CD14-positive monocyte (primary cell): Measurements from ENCODE around the gene CNTD1. TPM values are rescaled to one million over a fixed set of nuclear protein-coding genes. Genes with fewer than 3 reads are reported as not detected.
A peak's percentile ranks its signal among the peaks of the same experiment; 100 is the strongest.

Source experiments
- DNase-seq, 3 donors: peaks; one replicate each; pipeline ENCODE4 v3.0.0-alpha.2; 2011 to 2022
- H2AFZ ChIP-seq: 2 replicates; pipeline ENCODE4 v1.6.0; 2012; ENCODE audit warnings: mild to moderate bottlenecking, low read depth, low read length, inconsistent platforms; ENCODE audit not compliant: insufficient read depth, poor library complexity, severe bottlenecking
- H3K27ac ChIP-seq, 2 donors: 1 replicate in 1 of 2; 2 replicates in 1 of 2; pipeline ENCODE4 v1.5.1; 2012 to 2013; ENCODE audit warnings: low read length in 2 of 2, control low read depth in 1 of 2, inconsistent platforms in 1 of 2, low read depth in 1 of 2, mild to moderate bottlenecking in 1 of 2
- H3K27me3 ChIP-seq, 2 donors: one replicate each; pipeline versions ENCODE4 v1.6.0 to v1.6.1; 2011 to 2013; ENCODE audit warnings: low read length in 2 of 2; ENCODE audit not compliant: control insufficient read depth in 2 of 2, insufficient read depth in 2 of 2
- H3K36me3 ChIP-seq, 2 donors: replicated peaks in 1 of 2; 1 replicate in 1 of 2; 2 replicates in 1 of 2; pipeline versions ENCODE4 v1.5.1 to v1.6.1; 2012 to 2013; ENCODE audit warnings: low read length in 2 of 2, control low read depth in 1 of 2, inconsistent platforms in 1 of 2, mild to moderate bottlenecking in 1 of 2; ENCODE audit not compliant: insufficient read depth in 2 of 2, control insufficient read depth in 1 of 2
- H3K4me1 ChIP-seq, 2 donors: 1 replicate in 1 of 2; 2 replicates in 1 of 2; pipeline versions ENCODE4 v1.5.1 to v1.6.1; 2012 to 2013; ENCODE audit warnings: low read length in 2 of 2, control low read depth in 1 of 2, inconsistent platforms in 1 of 2, mild to moderate bottlenecking in 1 of 2, moderate library complexity in 1 of 2; ENCODE audit not compliant: insufficient read depth in 2 of 2, control insufficient read depth in 1 of 2
- H3K4me2 ChIP-seq: replicated peaks from 2 replicates; pipeline ENCODE3; 2012; ENCODE audit warnings: low read length, moderate library complexity, mild to moderate bottlenecking; ENCODE audit not compliant: poor library complexity, severe bottlenecking; ENCODE audit errors: extremely low read depth
- H3K4me3 ChIP-seq, 3 experiments: fragments of 200-600 bp in 1 of 3; sonication (generic) in 1 of 3; replicated peaks in 1 of 3; 1 replicate in 2 of 3; 2 replicates in 1 of 3; pipeline ENCODE4 v1.5.1; 2011 to 2013; ENCODE audit warnings: low read length in 3 of 3, mild to moderate bottlenecking in 3 of 3, control low read depth in 2 of 3, low read depth in 2 of 3, inconsistent platforms in 1 of 3, moderate library complexity in 1 of 3
- H3K79me2 ChIP-seq: 2 replicates; pipeline ENCODE4 v1.6.0; 2012; ENCODE audit warnings: mild to moderate bottlenecking, control low read depth, inconsistent platforms, low read length, moderate library complexity; ENCODE audit not compliant: insufficient read depth
- H3K9ac ChIP-seq: 2 replicates; pipeline ENCODE4 v1.6.0; 2017; ENCODE audit warnings: low read length, mild to moderate bottlenecking; ENCODE audit not compliant: insufficient read depth, poor library complexity, severe bottlenecking
- H3K9me3 ChIP-seq, 2 donors: replicated peaks in 1 of 2; 1 replicate in 1 of 2; 2 replicates in 1 of 2; pipeline versions ENCODE4 v1.5.1 to v1.6.1; 2012 to 2013; ENCODE audit warnings: low read length in 2 of 2, control low read depth in 1 of 2; ENCODE audit not compliant: control insufficient read depth in 1 of 2, insufficient read depth in 1 of 2
- H4K20me1 ChIP-seq: 2 replicates; pipeline ENCODE4 v1.6.0; 2012; ENCODE audit warnings: mild to moderate bottlenecking, low read length, control low read depth, moderate library complexity; ENCODE audit not compliant: insufficient read depth
- H3K27ac Mint-ChIP-seq, 7 donors: one replicate each; pipeline ENCODE4 v1.8.0; 2020; ENCODE audit warnings: mild to moderate bottlenecking in 7 of 7, mixed read lengths in 7 of 7, moderate library complexity in 6 of 7, inconsistent platforms in 2 of 7
- H3K27me3 Mint-ChIP-seq, 3 donors: one replicate each; pipeline ENCODE4 v1.8.0; 2021 to 2022; ENCODE audit warnings: low read depth in 3 of 3, mild to moderate bottlenecking in 3 of 3, mixed read lengths in 3 of 3, moderate library complexity in 3 of 3, inconsistent platforms in 1 of 3
- H3K36me3 Mint-ChIP-seq, 2 donors: one replicate each; pipeline ENCODE4 v1.8.0; 2020; ENCODE audit warnings: mixed read lengths in 2 of 2, inconsistent platforms in 1 of 2, mild to moderate bottlenecking in 1 of 2
- H3K4me1 Mint-ChIP-seq: one replicate; pipeline ENCODE4 v1.8.0; 2020; ENCODE audit warnings: mild to moderate bottlenecking, mixed read lengths
- H3K4me3 Mint-ChIP-seq, 2 donors: one replicate each; pipeline ENCODE4 v1.8.0; 2020; ENCODE audit warnings: mild to moderate bottlenecking in 2 of 2, mixed read lengths in 2 of 2, moderate library complexity in 1 of 2
- H3K9me3 Mint-ChIP-seq, 7 donors: one replicate each; pipeline ENCODE4 v1.8.0; 2020 to 2022; ENCODE audit warnings: mixed read lengths in 7 of 7, mild to moderate bottlenecking in 6 of 7, moderate library complexity in 6 of 7, inconsistent platforms in 2 of 7
- WGBS: methylation state at CpG from one replicate; pipeline ENCODE4 v1.1.5; 2013; ENCODE audit warnings: missing lambda C conversion rate; ENCODE audit not compliant: insufficient coverage; 5-methylcytosine and 5-hydroxymethylcytosine counted together
- intact Hi-C, 2 donors: fragments of 100-400 bp; cut with micrococcal nuclease; formaldehyde crosslinking; loops; one replicate each; pipeline versions ENCODE4 v1.15.0 to v1.15.1; 2023
- polyA plus RNA-seq, 3 donors: library from polyadenylated mRNA; depleted of rRNA in 1 of 3; unstranded in 2 of 3; stranded (reverse) in 1 of 3; fragments of 300-500 nt in 2 of 3; fragments of >200 nt in 1 of 3; fragmentation: Illumina TruSeq in 2 of 3; gene quantifications; 1 replicate in 2 of 3; 2 replicates in 1 of 3; pipeline ENCODE4 v1.2.3, GENCODE V29; 2012 to 2021
- TF ChIP-seq, protein P1 (sequence below): fragments of 200-600 bp; IDR thresholded peaks from one replicate; pipeline ENCODE4 v1.8.0; 2022; ENCODE audit warnings: antibody characterized with exemption, mild to moderate bottlenecking

The CNTD1 gene
- polyA plus RNA-seq, 3 donors: not detected

DNA sequence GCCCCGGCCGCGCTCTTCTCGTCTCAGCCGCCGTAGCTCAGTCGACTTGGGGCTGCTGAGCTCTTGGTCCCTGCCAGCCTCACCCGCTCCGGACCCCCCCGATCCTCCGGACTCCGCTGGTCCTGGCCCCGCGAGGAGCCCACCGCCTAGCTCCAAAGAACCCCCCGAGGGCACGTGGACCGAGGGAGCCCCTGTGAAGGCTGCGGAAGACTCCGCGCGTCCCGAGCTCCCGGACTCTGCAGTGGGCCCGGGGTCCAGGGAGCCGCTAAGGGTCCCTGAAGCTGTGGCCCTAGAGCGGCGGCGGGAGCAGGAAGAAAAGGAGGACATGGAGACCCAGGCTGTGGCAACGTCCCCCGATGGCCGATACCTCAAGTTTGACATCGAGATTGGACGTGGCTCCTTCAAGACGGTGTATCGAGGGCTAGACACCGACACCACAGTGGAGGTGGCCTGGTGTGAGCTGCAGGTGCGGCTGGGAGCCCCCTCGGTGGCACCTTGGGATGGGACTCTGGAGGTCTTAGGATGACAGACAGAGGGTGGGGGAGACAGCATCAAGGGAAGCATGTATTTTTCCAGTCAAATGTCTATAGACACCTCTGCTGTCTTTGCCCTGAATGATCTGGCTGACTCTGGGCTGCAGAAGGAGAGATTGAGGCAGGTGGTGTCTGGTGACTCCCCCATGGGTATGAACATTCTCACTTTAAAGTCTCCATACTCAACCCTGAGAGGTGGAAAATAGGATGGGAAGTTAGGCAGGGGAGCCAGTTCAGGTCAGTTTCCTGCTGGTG is 17.6 kb upstream of the CNTD1 start:
- Histone ChIP-seq H3K4me1 (peaks cover 7 to 20% of the 10 kb centered on the region in 2 donors), H3K36me3 (peaks cover 33 to 35% of the 10 kb centered on the region in 2 donors), H3K4me2 (no peak overlapping the region), H4K20me1 (no peaks in the 10 kb centered on the region), H3K9ac (no peak overlapping the region), H3K27ac (no peak overlapping the region), H2AFZ (no peak overlapping the region), H3K9me3 (peaks cover 0 to 37% of the 10 kb centered on the region in 2 donors), H3K4me3 (no peak overlapping the region), H3K79me2 (no peaks in the 10 kb centered on the region), H3K27me3 (peaks cover 51 to 65% of the 10 kb centered on the region in 2 donors)
- TF ChIP-seq, protein P1, sequence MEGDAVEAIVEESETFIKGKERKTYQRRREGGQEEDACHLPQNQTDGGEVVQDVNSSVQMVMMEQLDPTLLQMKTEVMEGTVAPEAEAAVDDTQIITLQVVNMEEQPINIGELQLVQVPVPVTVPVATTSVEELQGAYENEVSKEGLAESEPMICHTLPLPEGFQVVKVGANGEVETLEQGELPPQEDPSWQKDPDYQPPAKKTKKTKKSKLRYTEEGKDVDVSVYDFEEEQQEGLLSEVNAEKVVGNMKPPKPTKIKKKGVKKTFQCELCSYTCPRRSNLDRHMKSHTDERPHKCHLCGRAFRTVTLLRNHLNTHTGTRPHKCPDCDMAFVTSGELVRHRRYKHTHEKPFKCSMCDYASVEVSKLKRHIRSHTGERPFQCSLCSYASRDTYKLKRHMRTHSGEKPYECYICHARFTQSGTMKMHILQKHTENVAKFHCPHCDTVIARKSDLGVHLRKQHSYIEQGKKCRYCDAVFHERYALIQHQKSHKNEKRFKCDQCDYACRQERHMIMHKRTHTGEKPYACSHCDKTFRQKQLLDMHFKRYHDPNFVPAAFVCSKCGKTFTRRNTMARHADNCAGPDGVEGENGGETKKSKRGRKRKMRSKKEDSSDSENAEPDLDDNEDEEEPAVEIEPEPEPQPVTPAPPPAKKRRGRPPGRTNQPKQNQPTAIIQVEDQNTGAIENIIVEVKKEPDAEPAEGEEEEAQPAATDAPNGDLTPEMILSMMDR: no peak
- Mint-ChIP-seq H3K4me1 (peaks cover 25% of the 10 kb centered on the region), H3K36me3 (peaks cover 42 to 43% of the 10 kb centered on the region in 2 donors), H3K9me3 (peaks cover 4 to 22% (median 10%) of the 10 kb centered on the region in 7 donors), H3K4me3 (peak overlapping the region in 1 of 2 donors; percentile 78), H3K27me3 (peaks cover 65 to 70% (median 65%) of the 10 kb centered on the region in 3 donors), H3K27ac (no peak overlapping the region)
- 9% methylated on average over 39 of the region's 39 CpGs for WGBS
- intact Hi-C loops: no loop called here
- DNase-seq: no peak

DNA sequence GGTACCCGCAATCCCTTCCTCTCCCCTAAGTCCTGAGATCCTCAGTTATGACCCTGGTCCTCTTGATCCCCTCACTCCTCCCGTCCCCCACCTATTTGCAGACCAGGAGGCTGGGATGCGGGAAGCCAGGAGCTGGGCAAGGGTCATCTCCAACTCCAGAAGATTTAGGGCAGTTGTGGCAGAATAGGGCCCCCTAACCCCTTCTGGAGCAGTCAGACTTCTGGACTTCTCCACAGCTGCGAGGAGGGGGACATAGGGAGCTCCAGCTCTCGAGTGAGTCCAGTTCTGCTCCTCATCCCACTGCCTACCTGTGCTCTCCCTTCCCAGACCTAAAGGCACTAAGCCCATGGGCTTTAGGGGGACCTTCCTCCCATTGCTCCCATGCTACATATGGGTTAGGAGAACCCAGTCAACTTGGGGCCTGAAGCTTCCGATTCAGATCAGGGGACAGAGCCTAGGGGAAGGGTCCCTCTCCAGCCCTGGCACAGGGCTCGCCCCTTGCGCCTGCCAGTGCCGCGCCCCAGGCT is 17.0 kb upstream of the CNTD1 start:
- Histone ChIP-seq H3K79me2 (no peaks in the 10 kb centered on the region), H3K9me3 (peaks cover 0 to 39% of the 10 kb centered on the region in 2 donors), H3K4me1 (peaks cover 7 to 20% of the 10 kb centered on the region in 2 donors), H3K36me3 (peaks cover 27 to 28% of the 10 kb centered on the region in 2 donors), H2AFZ (no peak overlapping the region), H3K4me3 (no peak overlapping the region), H3K4me2 (no peak overlapping the region), H3K27me3 (peaks cover 57 to 72% of the 10 kb centered on the region in 2 donors), H3K9ac (no peak overlapping the region), H4K20me1 (no peaks in the 10 kb centered on the region), H3K27ac (no peak overlapping the region)
- Mint-ChIP-seq H3K27ac (no peak overlapping the region), H3K36me3 (peaks cover 36 to 37% of the 10 kb centered on the region in 2 donors), H3K27me3 (peaks cover 72 to 76% (median 72%) of the 10 kb centered on the region in 3 donors), H3K4me3 (peak overlapping the region in 1 of 2 donors; percentile 78), H3K4me1 (peaks cover 25% of the 10 kb centered on the region), H3K9me3 (peaks cover 4 to 24% (median 11%) of the 10 kb centered on the region in 7 donors)
- TF ChIP-seq, protein P1: no peak
- intact Hi-C loops: no loop called here
- DNase-seq: no peak
- 64% methylated on average over 3 of the region's 10 CpGs for WGBS
